Frontal cortex (tissue), 4 donors: ENCODE results near the gene ZNF566. TPM values are rescaled to one million over a fixed set of nuclear protein-coding genes. Genes with fewer than 3 reads are reported as not detected.
"Not testable (repeated sequence)": the region's sequence is repeated elsewhere in the genome, so short reads cannot be mapped to it uniquely, and the experiment has no call there.

Source experiments
- DNase-seq, 2 donors: peaks; one replicate each; pipeline ENCODE4 v3.0.0; 2012; ENCODE audit warnings: low spot score in 2 of 2
- FAIRE-seq: peaks from 2 replicates; lab custom pipeline; 2012; peaks lifted over from hg19 to GRCh38; lab: Jason Lieb, UNC
- total RNA-seq: library from RNA; depleted of rRNA; stranded (reverse); fragments of >200 nt; gene quantifications from one replicate; pipeline ENCODE4 v1.2.3, GENCODE V29; 2014
- donor health status: control.
- donor health status: control.
- donor health status: control.

ZNF566 gene
- total RNA-seq: 72.2 TPM

DNA sequence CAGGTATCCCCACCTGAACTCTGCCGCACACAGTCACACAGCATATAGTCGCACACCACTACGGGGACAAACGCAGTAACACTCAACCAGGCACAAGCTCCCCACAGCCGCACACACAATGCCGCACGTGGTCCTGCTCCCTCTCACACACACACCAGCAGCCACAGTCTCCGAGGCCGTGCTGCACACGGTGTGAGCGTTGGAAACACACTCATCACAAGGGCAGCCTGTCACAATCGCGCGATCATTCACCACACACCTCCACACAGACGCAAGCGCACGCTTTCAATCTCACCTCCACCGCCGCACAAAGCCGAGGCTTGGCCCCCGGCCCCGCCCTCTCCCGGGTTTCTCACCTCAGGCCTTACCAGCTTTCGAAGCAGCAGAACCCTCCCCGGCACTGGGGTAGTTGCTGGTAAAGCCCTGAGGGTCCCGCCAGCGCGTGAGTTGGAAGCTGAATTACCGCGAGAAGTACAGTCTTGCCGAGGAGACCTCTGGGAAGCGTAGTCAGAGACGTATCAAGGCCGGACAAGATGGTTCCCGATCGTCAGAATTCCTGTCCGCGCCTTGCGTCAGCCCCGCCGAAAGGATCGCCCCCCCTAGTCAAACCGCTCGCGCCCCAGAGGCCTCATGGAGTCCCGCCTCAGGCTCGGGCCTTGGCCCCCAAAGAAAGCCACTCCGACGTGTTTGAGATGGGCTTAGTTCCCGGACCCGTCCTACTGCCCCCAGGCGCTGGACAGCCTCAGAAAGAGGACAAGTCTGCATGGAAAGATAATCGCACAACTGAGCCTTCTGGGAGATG is at the start of gene ZNF566:
ZNF566 (minus strand) TSS at position 444 of the 802 bp plus-strand sequence. CDS start 13,004 bp downstream, outside the sequence.
- DNase-seq (peak; percentile 87 to 93), FAIRE-seq (no peak)

DNA sequence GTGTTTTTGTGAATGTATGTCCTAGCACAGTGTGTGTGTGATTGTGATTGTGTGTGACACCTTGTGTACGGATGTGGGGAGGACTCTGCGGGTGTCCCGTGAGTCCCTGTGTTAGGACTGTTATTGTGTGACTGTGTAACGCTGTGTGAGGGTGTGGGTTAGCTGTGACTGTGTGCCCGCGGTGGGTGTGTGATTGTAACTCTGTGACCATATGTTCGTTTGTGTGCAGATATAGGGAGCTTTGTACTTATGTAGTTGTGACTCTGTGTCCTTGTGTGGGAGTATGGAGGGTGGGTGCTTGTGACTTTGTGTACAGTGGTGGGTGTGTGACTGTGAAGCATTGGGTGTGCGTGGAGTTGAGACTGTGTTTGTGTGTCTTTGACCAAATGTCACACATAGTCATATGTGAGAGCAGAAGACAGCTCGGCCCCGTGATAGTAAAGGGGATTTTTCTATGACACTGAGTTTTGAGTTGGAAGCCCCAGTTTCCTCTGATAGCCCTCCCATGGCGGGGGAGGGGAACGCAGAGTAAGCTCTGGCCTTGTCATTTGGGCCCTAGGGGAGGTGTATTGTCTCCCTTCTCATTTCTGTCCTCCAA is 39.7 kb upstream of the ZNF566 start:
- FAIRE-seq: no peak
- DNase-seq: peak; percentile 22 to 25

DNA sequence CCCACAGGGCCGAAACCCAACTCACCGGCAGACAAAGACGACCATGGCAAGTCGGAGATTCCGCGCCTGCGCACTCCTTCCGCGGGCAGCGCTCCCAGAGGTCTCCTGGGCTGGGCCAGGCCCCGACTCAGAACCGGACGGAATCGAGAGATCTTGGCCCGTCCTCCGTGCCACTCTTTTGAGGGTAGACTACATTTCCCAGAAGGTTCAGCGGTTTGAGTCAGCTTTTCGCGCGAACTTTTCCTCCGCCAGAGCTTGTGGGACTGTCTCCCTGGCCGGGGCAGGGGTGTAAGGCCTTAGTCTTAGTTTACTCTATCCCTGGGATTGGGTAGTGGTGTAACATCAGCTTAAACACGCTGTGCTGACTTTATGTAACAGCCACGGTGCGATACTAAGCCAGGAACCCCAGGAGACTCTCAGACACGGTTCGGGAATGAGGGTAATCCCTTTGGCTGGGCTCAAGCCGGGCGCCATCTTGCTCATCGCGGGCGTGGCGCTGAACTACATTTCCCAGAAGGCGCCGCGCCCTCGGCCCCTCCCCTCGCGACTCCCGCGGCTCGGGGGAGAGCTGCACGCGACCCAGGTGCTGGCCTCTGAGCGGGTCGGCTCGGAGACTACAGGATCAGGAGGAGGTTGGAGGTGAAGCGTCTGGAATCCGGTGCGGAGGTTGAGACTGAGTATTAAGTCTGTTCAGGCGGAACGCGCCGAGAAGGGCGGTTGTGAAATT is 39.0 kb upstream of the ZNF566 start, which contains the start of gene ZNF260:
ZNF260 (minus strand) TSS at position 78 of the 727 bp plus-strand sequence. CDS start 13,033 bp downstream, outside the sequence.
- no peak for FAIRE-seq

DNA sequence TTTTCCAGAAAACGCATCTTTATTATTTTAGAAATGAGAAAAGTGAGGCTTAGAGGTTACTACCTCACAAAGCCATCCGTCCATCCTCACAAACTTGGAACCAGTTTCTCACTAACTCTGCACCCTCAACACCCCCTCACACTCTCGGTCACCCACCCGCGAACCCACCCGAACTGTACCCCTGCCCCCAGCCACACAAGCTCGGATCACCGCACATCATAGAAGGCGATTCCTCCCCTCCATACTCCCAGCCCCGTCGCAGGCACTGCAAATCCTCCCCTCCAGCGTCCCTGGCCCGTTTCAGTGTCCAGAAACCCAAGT is 38.5 kb upstream of the ZNF566 start:
- DNase-seq: no peak
- no peak for FAIRE-seq

More for the DNA sequence above, 39.0 kb upstream of the ZNF566 start, which contains the start of gene ZNF260:
- peak; percentile 85 to 89 for DNase-seq

DNA sequence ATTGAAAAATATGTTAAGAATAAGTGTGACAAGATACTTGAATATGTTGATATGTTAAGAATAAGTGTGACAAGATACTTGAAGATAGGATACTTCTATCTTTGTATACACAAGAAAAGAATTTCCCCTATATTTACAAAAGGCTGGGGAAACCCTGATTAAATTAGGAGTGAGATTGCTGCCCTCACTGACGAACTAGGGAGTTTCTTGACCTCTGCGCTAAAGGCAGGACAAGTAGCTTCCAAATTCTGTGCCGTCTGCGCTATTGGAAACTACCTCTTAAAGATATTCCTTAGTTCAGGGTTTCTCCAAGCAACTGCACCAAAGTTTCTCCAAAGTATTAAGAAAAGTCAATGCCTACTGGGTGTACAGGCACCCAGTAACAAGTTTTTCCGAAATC is 38.0 kb upstream of the ZNF566 start:
- FAIRE-seq (no peak), DNase-seq (no peak)

DNA sequence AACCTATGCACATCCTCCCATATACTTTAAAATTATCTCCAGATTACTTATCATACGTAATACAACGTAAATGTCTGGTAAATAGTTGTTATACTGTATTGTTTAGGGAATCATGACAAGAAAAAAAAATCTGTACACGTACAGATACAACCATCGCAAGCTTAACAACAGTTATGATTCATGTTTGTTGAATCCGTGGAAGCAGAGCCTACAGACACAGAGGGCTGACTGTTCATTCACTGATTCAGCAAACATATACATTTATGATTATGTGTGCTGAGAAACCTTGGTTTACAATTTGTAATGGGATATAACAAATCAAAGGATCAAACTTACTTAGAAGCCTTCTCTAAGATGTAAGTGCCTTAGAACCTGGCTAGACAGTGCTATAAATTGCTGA is 37.2 kb upstream of the ZNF566 start:
- FAIRE-seq (no peak), DNase-seq (no peak)

DNA sequence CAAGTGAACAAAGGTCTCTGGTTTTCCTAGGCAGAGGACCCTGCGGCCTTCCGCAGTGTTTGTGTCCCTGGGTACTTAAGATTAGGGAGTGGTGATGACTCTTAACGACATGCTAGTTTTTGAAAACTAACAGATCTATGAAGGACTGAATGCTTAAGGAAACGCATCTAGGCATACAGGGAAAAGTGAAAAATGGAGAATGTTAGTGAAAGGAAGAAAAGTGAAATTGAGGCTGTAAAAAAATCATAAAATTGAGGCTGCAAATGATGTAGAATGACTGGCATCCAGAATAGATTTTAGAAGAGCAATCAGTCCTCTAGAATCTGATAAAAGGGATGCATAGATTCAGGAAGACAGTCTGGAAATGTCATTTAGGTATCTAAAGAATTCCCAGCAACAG is 35.3 kb upstream of the ZNF566 start:
- FAIRE-seq: no peak
- DNase-seq: no peak

DNA sequence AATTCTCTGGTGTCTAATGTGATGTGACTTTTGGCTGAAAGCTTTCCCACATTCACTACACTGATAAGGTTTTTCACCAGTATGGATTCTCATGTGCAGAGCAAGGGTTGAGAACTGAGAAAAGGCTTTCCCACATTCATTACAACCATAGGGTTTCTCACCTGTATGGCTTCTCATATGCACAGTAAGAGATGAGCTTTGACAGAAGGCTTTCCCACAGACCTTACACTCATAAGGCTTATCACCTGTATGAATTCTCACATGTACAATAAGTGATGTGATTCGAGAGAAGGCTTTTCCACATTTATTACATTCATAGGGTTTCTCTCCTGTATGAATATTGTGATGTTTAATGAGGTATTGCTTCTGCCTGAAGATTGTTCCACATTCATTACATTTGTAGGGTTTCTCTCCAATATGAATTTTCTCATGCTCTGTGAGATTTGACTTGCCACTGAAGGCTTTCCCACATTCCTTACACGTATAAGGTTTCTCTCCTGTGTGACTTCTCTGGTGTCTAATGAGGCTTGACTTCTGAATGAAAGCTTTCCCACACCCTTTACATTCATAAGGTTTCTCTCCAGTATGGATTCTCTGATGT is 24.8 kb upstream of the ZNF566 start:
- FAIRE-seq (no peak), DNase-seq (no peak)

DNA sequence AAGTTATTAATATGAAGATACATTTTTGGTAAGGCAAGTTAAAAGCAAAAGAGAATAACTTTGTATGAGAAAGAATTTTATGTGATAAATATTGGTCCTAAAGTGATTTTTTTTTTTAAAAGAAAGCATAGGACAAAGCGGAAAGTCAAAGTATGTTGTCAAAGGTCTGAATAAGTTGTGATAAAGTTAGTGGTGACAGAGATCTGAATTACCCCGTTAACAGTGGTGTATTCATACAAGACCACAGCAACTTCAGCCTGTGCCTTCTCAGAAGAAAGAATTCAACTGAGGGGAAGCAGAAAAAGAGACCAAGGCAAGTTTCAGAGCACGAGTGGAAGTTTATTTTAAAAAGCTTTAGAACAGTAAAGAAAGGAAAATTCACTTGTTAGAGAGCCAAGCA is 19.0 kb upstream of the ZNF566 start:
- FAIRE-seq (no peak), DNase-seq (no peak)

DNA sequence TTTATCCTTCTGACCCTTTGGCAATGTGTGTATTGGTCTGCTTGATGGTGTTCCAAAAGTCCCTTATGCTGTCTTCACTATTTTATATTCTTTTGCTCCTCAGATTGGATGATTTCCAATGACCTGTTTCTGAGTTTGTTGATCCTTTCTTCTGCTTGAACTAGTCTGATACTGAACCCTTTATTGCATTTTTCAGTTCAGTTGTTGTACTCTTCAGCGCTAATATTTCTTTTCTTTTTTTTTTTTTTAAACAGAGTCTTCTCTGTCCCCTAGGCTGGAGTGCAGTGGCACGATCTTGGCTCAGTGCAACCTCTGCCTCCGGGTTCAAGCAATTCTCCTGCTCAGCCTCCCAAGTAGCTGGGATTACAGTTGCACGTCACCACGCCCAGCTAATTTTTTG is 12.6 kb upstream of the ZNF566 start:
- FAIRE-seq: no peak
- no peak for DNase-seq

DNA sequence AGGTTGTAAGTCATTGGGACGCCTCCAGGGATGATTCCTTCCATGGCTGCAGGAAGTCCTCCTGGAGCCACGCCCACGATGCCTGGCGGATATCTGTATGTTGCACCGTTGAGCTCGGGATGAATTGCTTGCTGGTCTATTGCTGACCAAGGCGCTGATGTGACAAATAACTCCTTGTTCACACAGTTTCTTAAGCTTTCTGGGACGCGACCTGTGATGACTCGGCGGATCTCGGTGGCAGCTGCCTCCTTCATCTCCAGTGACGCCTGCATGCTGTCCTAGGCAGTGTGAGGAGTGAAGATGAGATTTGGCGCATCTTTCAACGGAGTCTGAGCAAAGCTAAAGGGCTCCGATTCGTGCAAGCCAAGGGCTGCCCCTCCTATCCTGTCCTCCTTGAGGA is 7.6 kb upstream of the ZNF566 start:
- no peak for FAIRE-seq
- DNase-seq: no peak

DNA sequence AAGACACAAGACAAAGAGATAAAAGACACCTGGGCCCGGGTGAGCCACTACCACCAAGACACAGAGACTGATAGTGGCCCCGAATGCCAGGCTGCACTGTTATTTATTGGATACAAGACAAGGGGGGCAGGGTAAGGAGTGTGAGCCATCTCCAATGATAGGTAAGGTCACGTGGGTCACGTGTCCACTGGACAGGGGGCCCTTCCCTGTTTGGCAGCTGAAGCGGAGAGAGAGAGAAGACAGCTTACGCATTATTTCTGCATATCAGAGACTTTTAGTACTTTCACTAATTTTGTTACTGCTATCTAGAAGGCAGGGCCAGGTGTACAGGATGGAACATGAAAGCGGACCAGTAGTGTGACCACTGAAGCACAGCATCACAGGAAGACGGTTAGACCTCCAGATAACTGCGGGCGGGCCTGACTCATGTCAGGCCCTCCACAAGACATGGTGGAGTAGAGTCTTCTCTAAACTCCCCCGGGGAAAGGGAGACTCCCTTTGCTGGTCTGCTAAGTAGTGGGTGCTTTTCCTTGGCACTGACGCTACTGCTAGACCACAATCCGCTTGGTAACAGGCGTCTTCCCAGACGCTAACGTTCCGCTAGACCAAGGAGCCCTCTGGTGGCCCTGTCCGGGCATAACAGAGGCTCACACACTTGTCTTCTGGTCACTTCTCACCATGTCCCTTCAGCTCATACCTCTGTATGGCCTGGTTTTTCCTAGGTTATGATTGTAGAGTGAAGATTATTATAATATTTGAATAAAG is 3.5 kb upstream of the ZNF566 start:
- not testable (repeated sequence) for FAIRE-seq

DNA sequence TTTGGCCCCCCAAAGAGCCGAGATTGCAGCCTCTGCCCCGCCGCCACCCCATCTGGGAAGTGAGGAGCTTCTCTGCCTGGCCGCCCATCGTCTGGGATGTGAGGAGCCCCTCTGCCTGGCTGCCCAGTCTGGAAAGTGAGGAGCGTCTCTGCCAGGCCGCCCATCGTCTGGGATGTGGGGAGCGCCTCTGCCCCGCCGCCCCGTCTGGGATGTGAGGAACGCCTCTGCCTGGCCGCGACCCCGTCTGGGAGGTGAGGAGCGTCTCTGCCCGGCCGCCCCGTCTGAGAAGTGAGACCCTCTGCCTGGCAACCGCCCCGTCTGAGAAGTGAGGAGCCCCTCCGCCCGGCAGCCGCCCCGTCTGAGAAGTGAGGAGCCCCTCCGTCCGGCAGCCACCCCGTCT is 1.5 kb upstream of the ZNF566 start:
- not testable (repeated sequence) for FAIRE-seq, DNase-seq

More for the DNA sequence above, 3.5 kb upstream of the ZNF566 start:
- DNase-seq: peak in 1 of 2 donors; percentile 29

DNA sequence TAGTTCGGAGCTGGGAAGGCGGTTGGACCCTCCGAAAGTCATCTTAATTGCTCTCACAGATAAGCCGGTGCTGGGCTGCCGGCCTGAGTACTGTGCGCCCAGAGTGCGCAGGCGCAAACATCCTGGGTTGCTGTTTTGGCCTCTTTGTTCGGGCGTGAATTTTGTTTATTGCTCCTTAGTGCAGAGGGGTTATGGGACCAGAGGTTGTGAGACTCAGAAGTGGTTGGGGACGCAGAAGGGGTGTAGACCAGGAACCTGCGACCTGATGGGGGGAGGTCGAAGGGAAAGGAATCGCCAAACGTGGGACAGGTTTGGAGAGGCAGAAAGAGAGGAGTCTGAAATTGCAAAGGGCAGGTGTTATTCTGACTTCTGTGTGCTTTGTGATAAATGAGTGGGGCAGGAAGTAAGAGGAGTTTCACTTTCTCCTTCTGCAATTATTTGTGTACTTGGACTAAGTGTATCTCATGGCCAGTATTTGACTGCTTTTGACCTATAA is 607 bp upstream of the ZNF566 start:
- DNase-seq: peak in 1 of 2 donors; percentile 77
- FAIRE-seq: no peak

DNA sequence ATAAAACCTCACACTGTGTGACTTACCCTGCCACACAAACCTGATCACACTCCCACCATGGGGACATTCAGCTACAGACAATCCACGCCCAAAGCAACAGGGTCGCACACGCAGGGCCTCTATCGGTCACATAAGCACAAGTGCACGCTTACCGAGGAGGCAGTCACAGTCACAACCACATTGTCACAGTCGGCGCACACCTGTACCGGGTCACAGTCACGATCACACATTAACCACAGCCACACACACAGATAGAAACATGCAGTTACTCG is 579 bp downstream of the ZNF566 start:
- peak; percentile 29 to 33 for DNase-seq
- FAIRE-seq: no peak

DNA sequence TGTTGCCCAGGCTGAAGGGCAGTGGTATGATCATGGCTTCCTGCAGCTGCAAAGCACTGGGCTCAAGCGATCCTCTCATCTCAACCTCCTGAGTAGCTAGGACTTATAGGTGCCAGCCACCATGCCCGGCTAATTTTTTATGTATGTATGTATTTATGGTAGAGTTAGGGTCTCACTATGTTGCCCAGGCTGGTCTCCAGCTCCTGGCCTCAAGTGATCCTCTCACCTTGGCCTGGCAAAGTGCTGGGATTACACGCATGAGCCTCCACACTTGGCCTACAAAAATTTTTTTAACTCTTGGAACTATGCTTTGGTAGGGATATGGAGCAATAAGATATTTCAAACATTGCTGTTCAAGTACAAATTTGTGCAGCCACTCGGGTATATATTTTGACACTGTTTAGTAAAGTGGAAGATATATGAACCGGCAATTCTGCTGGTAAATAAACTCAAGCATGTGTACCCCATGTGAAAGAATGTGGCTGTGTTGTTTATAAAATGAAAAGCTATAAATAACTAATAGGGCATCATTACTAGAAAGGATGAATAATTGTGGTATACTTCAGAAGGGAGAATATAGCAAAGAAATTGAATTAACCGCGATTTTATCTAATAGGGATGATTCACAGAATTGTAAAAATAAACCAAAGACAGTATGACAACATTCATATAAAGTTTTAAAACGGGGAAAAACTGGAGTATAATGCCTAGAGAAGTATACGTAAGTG is 1.1 kb downstream of the ZNF566 start:
- FAIRE-seq: no peak
- no peak for DNase-seq

DNA sequence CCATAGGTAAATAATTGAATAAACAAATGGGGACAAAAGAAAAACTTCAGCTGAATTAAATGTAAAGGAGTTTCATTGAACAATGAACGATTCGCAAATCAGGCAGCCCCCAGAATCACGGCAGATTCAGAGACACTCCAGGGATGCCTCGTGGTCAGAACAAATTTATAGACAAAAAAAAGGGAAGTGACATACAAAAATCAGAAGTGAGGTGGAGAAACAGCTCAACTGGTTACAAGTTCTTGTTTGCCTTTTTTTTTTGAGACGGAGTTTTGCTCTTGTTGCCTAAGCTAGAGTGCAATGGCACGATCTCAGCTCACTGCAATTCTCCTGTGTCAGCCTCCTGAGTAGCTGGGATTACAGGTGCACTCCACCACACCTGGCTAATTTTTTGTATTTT is 5.7 kb downstream of the ZNF566 start:
- FAIRE-seq (no peak), DNase-seq (no peak)

DNA sequence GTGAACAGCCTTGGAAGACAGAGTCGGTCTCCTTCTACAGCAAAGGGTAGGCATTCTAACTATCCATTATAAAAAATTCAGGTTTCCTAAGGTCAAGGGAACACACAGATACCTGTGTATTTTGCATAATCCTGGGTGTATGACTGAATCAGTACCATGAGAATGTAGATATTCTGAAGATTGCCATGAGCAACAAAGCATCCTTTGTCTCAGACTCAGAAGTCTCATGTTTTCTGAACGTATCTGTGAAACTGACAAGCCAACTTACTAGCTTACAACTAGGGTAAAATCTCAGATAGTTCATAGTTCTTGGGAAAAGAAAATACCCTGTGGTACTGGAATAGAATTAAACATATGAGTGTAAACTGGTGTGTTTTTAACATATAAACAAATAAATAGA is 6.5 kb downstream of the ZNF566 start:
- FAIRE-seq: no peak
- DNase-seq: no peak

DNA sequence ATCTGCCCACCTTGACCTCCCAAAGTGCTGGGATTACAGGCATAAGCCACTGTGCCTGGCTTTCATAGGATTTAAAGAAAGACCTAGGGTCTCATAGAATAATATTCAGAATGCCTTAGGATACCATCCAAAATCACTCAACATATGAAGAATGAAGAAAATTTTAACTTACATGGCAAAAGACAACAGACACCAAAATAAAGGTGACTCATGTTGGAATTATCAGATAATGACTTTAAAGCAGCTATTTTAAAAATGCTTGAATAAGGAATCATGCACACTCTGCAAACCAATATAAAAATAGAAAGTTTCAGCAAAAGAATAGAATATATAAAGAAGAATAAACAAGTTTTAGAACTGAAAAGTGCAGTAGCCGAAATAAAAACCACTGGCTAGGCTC is 29.3 kb downstream of the ZNF566 start:
- DNase-seq (no peak), FAIRE-seq (no peak)
